ENCODE measurements around the gene RASA3.

Gene RASA3

DNA sequence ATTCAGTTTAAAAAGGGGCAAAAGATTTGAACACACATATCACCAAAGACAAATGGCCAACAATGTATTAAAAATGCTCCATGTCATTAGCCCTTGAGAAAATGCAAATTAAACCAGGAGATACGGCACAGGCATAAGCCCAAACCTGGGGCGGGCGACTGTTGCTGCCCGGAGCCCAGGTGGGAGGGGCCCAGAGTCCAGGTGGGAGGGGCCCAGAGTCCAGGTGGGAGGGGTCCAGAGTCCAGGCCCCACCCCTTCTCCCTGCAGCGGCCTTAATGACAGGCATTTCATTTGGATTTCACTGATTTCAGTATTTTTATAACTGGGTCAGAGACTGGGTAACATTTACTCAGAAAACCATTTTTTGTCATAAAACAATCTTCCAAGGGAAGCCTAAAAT, 78.2 kb downstream of the RASA3 start:
- no peak for DNase-seq (ENCODE audit: low read depth in 2 of 2)

DNA sequence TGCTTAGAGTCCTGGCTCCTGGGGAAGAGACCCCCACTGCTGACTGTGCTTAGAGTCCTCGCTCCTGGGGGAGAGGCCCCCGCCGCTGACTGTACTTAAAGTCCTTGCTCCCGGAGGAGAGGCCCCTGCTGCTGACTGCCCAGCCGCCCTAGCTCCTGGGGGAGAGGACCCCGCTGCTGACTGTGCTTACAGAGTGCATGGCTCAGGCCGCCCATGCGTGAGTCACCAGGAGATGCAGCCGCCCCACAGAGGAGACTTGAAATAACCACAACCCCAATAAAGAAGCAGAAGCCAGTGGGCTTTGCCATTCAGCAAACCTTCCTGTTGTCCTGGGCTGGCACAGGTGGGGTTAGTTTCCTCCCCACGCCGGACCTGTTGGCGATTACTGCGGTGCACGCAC, 79.4 kb downstream of the RASA3 start:
- DNase-seq (ENCODE audit: low read depth in 2 of 2) = no peak

DNA sequence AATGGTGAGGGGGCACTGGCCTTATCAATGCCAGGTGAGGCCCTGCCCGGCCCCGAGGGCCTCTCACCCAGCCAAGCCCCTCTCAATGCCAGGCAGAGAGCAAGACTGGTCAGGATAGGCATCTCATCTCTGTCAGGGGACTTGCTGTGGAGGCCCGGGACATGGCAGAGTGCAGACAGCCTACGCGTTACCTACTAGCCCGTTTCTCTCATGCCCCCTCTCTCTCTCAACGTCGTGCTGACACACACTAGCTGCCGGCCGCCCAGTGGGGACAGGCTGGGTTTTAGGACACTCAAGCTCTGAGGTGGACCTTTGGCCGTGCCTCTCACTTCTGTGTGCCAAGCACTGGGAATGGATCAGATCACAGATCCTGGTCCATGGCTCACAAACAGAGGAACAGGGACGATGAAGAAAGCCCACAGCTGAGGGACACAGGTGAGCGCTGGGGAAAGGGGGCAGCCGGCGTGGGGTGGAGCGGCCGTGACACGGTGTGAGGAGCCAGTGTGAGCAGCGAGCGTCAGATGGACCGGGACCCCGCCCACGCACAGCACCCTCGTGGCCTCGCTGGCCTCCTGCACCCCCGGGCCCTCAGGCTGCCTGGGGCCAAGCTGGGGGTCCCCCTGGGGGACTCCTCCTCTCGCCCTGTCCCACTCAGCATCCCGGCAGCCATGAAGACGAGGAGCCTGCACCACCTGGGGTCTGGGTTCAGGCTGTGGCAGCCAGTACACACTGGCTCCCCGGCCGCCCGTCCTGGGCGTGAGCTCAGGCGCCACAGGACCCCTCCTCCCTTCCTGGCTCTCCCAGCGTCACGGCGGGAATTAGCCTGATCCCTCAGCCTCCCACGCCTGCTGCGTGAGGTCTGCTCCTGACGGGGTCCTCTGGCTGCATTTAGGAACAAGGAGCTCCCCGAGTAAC, 81.6 kb downstream of the RASA3 start:
- no peak for DNase-seq (ENCODE audit: low read depth in 2 of 2)

DNA sequence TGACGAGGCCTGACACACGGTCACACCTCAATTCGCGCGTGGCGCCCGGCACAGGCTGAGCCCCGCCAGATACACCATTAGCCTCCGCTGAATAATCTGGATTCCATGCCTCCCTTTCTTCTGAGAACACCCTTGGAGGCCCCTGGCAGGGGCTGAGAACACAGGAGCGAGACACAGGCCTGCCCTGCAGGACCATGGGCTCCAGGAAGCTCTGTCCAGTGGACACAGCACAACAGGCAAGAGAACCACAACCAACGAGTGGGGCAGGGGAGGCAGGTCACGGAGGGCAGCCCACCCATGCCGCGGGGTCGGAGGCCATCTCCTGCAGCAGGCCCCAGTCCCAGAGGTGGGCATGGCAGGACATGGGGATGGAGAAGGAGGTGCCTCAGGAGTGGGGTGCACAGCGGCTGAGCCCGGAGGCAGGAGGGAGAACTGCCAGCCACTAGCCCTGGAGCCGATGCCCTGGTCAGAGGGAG, 82.8 kb downstream of the RASA3 start:
- no peak for DNase-seq (ENCODE audit: low read depth in 2 of 2)

DNA sequence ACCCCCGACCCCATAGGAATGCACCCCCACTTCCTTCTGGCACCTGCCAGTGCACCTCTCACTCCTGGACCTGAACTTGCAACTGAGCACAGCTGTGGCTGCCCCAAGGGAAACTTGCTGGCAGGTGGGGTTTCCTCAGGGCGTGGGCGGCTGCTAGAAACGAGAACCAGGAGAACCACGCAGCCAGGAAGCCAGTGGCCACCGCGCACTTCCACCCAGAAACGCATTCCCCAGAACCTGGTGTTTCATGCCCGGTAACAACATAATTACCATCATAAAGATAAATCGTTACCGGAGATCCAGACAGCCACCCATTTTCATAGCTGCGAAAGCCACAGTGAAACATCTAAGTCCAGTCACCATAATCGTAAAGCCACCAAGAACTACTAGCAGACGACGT, 83.4 kb downstream of the RASA3 start:
- no peak for DNase-seq (ENCODE audit: low read depth in 2 of 2)

DNA sequence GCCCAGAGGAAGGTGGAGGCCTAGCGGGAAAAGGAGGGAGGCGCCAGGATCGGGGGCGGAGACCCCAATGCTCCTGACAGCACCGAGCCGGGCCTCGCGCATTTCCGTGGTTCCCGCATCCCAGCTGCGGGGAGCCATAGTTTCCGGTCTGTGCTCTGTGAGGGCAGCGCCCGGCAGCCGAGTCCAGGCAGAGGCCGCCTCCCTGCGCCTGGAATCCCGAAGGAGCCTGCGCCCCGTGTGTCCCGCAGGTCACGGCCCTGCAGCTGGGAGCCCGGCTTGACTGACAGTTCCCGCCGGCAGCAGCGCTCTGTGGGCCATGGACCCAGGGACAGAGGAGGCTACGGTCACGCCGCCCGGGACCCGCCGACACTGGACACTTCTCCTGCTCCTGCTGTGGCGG, 84.0 kb downstream of the RASA3 start:
- no peak for DNase-seq (ENCODE audit: low read depth in 2 of 2)

DNA sequence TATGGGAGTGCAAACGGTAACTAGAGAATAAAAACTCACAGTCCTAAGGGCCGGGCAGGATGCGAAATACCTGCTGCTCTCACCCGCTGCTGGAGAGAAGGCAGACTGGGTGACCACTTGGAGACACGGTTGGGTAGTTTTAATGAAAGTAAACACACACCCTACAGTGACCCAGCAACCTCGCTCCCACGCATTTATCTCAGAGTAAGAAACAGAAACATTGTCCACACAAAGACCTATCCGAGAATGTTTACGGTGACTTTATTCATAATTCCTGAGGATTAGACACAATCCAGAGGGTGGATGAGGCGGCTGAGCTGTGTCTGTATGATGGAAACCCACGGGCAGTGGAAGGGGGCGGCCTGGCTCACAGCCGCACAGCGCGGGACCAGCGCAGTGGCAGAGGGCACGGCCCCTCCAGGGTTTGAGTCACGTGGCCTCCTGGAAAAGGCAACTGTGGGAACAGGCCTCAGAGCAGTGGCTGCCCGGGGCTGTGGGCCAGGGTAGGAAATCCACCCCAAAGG, 85.0 kb downstream of the RASA3 start:
- no peak for DNase-seq (ENCODE audit: low read depth in 2 of 2)

DNA sequence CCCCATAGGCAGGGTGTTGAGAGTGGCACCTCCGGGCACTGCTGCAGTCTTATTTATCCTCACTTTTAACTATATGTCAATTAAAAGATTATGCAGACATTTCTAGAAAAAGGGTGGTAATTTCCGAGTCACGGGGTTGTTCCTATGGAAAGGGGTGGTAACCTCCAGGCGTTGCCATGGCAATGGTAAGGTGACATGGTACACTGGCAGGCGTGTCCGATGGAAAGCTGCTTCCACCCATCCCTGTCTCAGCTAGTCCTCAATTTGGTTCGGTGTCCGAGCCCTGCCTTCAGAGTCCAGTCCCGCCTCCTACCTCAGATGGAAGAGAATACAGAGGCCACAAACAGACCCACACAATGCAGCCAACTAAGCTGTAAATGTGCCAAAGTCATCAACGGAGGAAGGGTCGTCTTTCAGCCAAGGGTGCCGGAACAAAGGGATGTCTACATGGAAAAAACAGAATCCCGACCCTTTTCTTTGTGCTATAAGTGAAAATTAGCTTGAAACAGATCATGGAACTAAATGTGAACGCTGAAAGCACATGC, 85.9 kb downstream of the RASA3 start:
- DNase-seq (ENCODE audit: low read depth in 2 of 2) = no peak

DNA sequence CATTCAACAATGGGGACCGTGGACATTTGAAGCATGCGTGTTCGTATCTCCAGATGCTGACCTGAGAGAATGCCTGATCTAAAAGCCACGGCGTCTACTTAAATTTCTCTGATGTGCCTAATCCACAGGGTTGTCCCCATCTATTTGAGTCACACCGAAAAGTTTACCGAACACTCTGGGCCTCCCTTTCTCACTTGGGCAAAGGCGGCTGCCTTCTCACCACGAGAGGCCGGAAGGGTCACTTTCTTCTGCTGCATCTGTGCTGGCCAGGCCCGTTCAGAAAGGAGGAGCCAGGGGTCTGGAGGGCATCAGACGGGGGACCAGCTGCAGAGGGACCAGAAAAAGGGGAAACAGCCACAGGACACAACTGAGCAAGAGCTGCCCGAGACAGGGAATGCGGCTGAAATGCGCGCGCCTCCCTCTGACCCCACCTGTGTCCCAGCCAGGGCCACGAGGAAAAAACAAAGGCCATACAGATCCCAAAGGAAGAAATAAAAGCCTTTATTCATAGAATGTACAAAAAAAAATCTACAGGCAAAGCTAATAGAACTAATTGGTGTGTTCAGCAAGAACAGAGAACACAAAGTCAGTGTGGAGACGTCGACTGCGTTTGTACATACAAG, 87.2 kb downstream of the RASA3 start:
- no peak for DNase-seq (ENCODE audit: low read depth in 2 of 2)

DNA sequence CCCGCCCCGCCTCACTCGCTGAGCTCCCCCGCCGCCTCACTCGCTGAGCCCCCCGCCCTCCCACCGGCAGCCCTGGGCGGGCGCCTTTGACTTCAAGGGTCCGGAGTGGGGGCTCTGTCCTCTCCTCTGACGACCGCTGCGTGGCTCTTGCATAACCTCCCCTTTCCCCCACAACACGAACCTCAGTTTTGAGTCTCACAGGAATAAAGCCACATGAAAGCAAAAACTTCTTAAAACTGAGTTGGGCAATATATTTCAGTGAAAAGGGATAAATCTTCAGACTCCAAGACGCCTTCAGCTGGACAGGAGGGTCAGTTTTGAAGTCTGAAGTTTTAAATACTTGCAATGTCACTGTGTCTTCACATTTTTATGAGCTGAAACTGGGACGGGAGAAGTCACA, 87.9 kb downstream of the RASA3 start:
- DNase-seq (ENCODE audit: low read depth in 2 of 2) = peak in 1 of 2 experiments; percentile 37

DNA sequence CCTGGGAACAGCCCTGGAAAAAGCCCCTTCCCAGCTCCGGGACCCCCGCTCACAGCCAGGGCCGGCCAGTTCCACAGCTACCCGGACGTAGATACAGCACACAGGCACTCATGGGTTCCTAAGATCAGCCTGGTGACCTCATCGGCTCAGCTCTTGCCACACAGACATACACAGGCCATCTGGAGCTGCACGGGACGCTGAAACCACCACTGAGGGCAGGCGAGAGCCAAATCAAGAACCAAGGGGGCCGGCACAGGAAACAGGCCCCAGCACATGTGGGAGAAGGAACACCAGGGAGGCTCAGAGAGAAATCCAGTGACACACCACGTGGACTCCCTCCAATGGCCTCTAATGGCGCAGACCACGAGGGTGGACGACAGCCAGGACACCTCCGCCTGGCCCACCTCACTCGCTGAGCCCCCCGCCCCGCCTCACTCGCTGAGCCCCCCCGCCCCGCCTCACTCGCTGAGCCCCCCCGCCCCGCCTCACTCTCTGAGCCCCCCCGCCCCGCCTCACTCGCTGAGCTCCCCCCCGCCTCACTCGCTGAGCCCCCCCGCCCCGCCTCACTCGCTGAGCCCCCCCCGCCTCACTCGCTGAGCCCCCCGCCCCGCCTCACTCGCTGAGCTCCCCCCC, 88.9 kb downstream of the RASA3 start:
- peak; percentile 54 to 55 for DNase-seq (ENCODE audit: low read depth in 2 of 2)

DNA sequence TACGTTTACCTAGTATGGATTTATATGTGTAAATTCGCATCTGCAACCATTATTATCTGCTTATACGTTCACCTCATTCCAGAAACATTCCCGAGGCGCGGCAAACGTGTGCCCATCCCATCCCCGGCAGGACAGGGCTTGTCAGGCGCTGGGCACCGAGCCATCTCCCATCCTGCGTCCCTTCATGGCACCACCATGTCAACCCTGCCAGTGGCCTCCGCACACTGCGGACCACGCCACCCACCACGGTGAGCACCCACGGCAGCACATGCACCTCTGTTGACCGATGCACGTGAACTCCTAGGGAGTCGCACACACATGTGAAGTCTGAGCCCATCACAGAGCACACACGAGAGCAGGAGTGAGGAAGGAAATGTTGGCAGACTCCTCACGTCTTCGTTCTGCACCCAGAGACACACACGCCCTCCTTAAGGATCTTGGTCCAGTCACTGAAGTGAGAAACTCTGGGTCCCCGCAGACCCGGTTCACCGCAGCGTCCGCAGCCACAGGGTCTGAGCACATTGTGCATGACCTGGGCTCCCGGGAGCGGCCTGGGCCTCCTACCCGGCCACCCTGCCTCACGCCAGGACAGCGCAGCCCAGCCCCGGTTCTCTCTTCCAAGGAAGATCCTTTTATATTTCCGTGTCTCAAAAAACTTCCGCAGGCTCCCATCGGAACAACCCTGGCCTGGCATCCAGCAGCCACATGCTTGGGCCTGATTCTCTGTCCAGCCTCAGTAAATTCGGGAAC, 90.2 kb downstream of the RASA3 start:
- no peak for DNase-seq (ENCODE audit: low read depth in 2 of 2)

DNA sequence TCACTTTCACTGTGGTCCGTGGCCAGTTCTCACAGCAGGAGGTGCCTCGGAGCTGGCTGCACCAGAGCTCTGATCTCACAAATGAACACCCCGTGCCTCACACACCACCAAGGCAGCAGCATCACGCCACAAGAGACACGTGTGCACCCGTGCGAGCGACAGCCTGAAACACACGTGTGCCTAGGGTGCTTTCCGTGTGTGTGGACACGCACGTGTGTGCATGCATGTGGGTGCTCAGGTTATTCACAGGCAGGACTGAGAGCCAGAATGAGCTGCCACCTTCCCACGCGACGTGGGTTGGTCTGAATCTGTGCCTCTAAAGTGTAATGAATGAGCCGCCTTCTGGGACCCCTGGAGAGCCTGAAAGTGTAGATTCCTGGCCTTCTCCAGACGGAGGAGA, 90.9 kb downstream of the RASA3 start:
- DNase-seq (ENCODE audit: low read depth in 2 of 2) = no peak

DNA sequence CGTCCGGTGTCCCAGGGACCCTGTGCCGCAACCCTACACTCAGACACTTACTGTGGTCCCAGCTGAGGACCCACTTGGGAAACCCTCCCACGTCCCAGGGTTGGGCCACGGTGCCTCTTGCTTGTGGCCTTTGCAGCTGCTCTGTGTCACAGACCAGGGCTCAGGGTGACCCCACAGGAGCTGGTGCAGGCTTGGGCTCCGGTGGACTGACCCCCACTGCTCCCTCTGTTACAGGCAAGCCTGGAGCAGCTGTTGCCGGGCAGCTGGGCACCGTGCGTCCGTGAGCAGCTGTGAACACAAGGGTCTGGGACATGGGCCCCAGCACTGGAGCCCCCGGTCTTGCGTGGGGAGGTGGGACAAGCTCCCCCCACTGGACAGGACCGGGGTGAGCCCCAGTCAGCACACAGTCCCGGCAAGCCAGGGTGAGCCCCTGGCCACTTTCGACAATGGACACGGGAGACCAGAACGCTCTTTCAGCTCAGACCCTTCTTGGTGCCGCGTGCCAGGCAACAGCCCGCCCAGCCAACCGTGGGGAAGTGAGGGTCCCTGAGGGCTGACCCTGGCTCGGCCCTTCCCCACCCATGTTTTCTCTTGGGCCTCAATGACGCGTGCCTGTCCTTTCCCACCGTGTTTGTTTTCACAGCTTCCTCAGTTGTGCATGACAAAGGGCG, 92.8 kb downstream of the RASA3 start:
- DNase-seq (ENCODE audit: low read depth in 2 of 2) = no peak

DNA sequence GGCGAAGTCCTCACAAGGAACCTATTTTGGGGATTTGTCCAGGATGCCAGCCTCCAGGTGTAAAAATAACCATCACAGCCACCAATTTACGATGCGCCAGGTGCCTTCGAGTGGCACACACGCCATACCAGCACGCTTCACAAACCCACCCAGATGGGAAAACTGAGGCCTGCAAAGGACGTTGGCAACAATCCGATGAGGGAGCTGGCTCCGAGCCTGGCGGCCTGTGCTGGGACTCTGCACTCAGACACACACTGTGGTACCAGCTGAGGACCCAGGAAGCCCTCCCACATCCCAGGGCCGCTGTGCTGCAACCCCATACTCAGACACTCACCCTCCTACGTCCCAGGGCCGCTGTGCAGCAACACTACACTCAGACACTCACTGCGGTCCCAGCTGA, 93.5 kb downstream of the RASA3 start:
- DNase-seq (ENCODE audit: low read depth in 2 of 2) = no peak

DNA sequence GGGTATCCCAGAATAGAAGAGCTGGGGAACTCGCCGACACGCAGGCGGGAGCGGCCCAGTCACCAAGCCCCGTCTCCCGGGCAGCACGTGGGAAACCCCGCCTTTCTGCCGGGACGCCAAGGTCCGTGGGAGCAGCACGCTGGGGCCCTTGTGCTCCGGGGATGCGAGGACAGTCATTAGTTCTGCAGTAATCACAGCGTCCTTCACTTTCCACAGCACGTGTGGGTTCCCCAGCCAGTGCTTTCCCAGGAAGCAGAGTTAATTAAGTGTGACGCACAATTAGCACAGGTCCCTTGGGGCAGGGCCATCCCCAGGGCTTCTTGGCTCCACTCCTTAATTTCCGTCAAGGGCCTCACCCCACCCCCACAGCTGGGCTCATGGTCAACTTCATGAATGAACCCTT, 94.2 kb downstream of the RASA3 start:
- DNase-seq (ENCODE audit: low read depth in 2 of 2) = no peak

DNA sequence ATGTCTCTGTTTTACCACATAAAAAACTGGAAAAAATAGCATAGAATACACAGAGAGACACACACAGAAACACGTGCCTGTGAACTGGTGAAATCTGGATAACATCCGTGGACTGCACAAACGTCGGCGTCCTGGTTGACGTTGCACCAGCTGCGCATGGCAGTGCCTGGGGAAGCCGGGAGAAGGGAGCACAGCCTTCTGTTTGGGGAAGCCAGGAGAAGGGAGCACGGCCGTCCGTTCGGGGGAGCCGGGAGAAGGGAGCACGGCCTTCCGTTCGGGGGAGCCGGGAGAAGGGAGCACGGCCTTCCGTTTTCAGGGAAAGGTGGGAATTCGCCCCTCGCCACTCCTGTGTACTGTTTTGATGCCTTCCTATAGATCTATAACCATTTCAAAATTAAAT, 94.7 kb downstream of the RASA3 start:
- no peak for DNase-seq (ENCODE audit: low read depth in 2 of 2)

DNA sequence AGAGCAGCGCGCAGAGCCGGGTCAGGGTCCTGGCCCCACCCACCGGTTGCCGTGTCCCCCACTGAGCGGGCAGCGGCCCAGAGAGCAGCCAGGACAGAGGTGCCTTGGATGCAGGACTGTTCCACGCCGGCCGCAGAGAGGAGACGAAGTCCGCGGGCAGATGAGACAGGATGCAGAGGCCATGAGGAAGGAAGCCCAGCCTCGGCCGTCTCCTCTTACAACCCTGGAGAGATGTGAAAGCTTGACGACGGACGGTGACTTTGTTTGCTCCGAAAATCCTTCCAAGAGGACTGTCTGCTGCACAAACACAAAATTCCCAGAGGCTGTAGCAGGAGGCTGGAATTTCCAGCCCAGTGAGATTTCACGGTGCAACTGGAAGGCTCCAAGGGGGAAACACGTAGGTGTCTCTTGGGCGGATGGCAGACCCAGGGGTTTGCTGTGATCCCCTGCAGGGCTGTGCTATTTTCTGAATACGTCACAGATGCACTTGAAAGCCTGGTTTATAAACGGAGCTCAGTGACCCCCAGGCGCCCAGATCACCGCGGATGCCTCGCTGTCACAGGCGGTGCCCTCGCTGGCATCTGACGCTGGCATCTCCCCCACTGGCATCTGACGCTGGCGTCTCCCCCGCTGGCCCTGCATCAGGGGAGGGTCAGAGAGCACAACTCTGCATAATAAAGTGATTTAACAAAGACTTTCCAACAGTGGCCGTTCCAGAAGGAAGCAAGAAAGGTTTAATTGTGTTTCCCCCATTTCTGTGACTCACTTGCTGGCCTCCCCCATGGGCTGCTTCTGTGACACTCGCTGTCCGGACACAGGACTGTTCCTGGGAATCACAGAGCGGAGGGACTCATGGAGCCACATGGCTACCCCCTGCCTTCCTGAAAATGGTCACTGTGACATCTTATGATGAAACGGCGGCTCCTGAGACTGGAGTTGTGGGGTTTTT, 96.6 kb downstream of the RASA3 start:
- no peak for DNase-seq (ENCODE audit: low read depth in 2 of 2)

DNA sequence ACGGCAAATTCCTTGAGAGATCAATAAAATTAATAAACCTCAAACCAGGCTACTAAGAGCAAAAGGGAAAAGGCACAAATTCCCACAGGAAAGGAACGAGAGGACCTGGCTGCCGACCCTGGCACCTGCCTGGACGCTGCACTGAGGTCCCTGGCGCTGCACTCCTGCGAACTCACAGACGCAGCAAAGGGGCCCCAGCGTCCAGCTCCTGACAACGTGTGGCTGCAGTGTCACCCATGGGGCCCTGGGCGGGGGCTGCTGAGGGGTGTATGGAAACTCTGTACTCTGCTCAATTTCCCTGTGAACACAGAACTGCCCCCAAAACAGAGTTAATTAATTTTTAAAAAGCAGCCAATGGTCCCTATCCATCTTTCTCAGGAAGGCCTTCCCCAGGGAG, 97.2 kb downstream of the RASA3 start:
- DNase-seq (ENCODE audit: low read depth in 2 of 2) = no peak

DNA sequence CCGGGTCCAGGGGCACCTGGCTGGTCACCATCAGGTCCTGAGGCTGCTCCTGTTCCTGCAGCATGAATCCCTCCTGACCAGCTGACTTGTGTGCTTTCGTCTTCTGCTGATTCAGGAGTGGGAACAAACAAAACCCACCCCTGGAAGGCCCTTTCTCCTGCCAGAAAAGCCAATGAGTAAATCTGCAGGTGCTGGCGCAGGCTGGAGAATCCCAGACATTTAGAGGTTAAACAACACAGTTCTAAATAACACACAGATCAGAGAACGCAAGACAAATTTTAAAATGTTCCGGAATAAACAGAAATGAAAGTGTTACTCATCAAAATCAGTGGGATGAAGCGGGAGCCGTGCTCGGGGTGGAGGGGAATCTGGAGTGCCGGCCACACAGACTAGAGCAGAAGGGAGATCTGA, 97.9 kb downstream of the RASA3 start:
- no peak for DNase-seq (ENCODE audit: low read depth in 2 of 2)
